ENCODE data around the gene ERG. TPM values are rescaled to one million over a fixed set of nuclear protein-coding genes. Genes with fewer than 3 reads are reported as not detected.

Gene ERG
- total RNA-seq, 4 donors from 2014 or later, result 3.7 to 13.3 (median 10.6) TPM

DNA sequence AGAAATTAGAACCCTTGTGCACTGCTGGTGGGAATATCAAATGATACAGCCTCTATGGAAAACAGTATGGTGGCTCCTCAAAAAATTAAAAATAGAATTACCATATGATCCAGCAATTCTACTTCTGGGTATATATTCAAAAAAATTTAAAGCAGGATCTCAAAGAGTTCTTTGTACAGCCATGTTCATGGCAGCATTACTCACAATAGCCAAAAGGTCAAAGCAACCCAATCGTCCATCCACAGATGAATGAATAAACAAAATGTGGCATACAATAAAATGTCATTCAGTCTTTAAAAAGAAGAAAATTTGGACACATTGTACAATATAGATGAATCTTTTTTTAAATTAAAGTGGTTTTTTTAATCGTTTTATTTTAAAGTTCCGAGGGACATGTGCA lies 36.3 kb upstream of the ERG start:
- H3K4me3 ChIP-seq, result no peak overlapping the region
- no peaks in the 10 kb centered on the region for H3K36me3 ChIP-seq
- intact Hi-C loops (cut with DNase I), result no loop called here
- no peak for TF ChIP-seq POLR2AphosphoS5 (IDR thresholded peaks at IDR 0.05)
- no peak for TF ChIP-seq POLR2A (IDR thresholded peaks at IDR 0.05; ENCODE audit: low read depth)
- TF ChIP-seq, protein P1, sequence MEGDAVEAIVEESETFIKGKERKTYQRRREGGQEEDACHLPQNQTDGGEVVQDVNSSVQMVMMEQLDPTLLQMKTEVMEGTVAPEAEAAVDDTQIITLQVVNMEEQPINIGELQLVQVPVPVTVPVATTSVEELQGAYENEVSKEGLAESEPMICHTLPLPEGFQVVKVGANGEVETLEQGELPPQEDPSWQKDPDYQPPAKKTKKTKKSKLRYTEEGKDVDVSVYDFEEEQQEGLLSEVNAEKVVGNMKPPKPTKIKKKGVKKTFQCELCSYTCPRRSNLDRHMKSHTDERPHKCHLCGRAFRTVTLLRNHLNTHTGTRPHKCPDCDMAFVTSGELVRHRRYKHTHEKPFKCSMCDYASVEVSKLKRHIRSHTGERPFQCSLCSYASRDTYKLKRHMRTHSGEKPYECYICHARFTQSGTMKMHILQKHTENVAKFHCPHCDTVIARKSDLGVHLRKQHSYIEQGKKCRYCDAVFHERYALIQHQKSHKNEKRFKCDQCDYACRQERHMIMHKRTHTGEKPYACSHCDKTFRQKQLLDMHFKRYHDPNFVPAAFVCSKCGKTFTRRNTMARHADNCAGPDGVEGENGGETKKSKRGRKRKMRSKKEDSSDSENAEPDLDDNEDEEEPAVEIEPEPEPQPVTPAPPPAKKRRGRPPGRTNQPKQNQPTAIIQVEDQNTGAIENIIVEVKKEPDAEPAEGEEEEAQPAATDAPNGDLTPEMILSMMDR (IDR thresholded peaks at IDR 0.05), result no peak
- TF ChIP-seq EP300 (IDR thresholded peaks at IDR 0.05), result no peak
- no peak for DNase-seq (ENCODE audit: extremely low spot score)
- H3K4me1 ChIP-seq, result no peaks in the 10 kb centered on the region
- H3K27me3 ChIP-seq, result peaks cover 0 to 4% (median 0%) of the 10 kb centered on the region in 4 donors
- whole genome bisulfite sequencing, result 85% methylated on average over 3 of the region's 3 CpGs
- H3K27ac ChIP-seq (replicated peaks in 1 of 4), result no peak overlapping the region
- H3K9me3 ChIP-seq, result no peaks in the 10 kb centered on the region

GRCh38 chr21:38533887-38534286 lies 35.6 kb upstream of the ERG start:
- Histone ChIP-seq H3K27me3 (no peaks in the 10 kb centered on the region), H3K9me3 (no peaks in the 10 kb centered on the region), H3K4me3 (no peak overlapping the region), H3K36me3 (no peaks in the 10 kb centered on the region), H3K27ac (replicated peaks in 1 of 4) (no peak overlapping the region), H3K4me1 (no peaks in the 10 kb centered on the region)
- TF ChIP-seq, protein P1 (IDR thresholded peaks at IDR 0.05), result no peak
- no peak for TF ChIP-seq EP300 (IDR thresholded peaks at IDR 0.05)
- TF ChIP-seq POLR2A (IDR thresholded peaks at IDR 0.05; ENCODE audit: low read depth), result no peak
- no peak for TF ChIP-seq POLR2AphosphoS5 (IDR thresholded peaks at IDR 0.05)
- WGBS, result 68% methylated on average over 2 of the region's 2 CpGs
- no peak for DNase-seq (ENCODE audit: extremely low spot score)
- intact Hi-C loops (cut with DNase I), result no loop called here

- TF ChIP-seq POLR2AphosphoS5 (IDR thresholded peaks at IDR 0.05) (no peak), POLR2A (IDR thresholded peaks at IDR 0.05; ENCODE audit: low read depth) (no peak), EP300 (IDR thresholded peaks at IDR 0.05) (no peak)
- TF ChIP-seq, protein P1 (IDR thresholded peaks at IDR 0.05), result no peak
- intact Hi-C loops (cut with DNase I), result no loop called here
- no peaks in the 10 kb centered on the region for H3K4me1 ChIP-seq
- no peak for DNase-seq (ENCODE audit: extremely low spot score)
- no peaks in the 10 kb centered on the region for H3K27me3 ChIP-seq
- no peaks in the 10 kb centered on the region for H3K36me3 ChIP-seq
- no peak overlapping the region for H3K27ac ChIP-seq (replicated peaks in 1 of 4)
- WGBS, result 46% methylated on average over 5 of the region's 5 CpGs
- no peak overlapping the region for H3K4me3 ChIP-seq
- no peaks in the 10 kb centered on the region for H3K9me3 ChIP-seq
Measured at GRCh38 chr21:38531591-38531990, 33.3 kb upstream of the ERG start.

DNA sequence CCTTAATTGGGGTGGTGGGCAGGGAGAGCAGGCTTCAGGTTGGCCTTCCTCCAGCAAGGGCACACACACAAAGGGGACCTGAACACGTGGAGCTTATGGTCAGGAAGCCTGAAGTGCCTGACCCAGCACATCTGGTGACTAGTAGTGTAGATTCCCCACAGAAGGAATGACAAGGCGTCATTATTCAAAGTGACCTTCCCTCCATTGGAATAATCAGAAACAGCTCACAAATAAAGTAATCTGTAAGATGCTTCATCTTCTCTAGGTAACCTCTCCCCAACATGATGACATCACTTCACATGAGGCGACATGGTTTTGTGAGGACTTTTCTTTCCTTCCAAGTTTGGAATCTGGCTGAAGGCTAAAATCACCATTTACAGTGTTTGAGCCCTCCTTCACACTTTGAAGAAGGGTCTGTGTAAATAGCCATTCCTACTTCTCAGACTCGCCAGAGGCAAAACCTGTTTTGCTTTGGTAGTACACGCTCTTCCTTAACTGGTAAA lies 32.8 kb upstream of the ERG start:
- TF ChIP-seq, protein P1 (IDR thresholded peaks at IDR 0.05), result no peak
- TF ChIP-seq POLR2AphosphoS5 (IDR thresholded peaks at IDR 0.05) (no peak), EP300 (IDR thresholded peaks at IDR 0.05) (no peak), POLR2A (IDR thresholded peaks at IDR 0.05; ENCODE audit: low read depth) (no peak)
- Histone ChIP-seq H3K4me1 (no peaks in the 10 kb centered on the region), H3K9me3 (no peaks in the 10 kb centered on the region), H3K36me3 (no peaks in the 10 kb centered on the region), H3K27me3 (no peaks in the 10 kb centered on the region), H3K27ac (replicated peaks in 1 of 4) (no peak overlapping the region), H3K4me3 (no peak overlapping the region)
- intact Hi-C loops (cut with DNase I), result no loop called here
- WGBS, result 72% methylated on average over 5 of the region's 5 CpGs
- DNase-seq (ENCODE audit: extremely low spot score), result no peak

- intact Hi-C loops (cut with DNase I), result no loop called here
- Histone ChIP-seq H3K9me3 (no peaks in the 10 kb centered on the region), H3K27me3 (no peaks in the 10 kb centered on the region), H3K36me3 (no peaks in the 10 kb centered on the region), H3K4me3 (no peak overlapping the region), H3K4me1 (no peaks in the 10 kb centered on the region), H3K27ac (replicated peaks in 1 of 4) (no peak overlapping the region)
- WGBS, result 91% methylated on average over 8 of the region's 8 CpGs
- TF ChIP-seq, protein P1 (IDR thresholded peaks at IDR 0.05), result no peak
- TF ChIP-seq POLR2AphosphoS5 (IDR thresholded peaks at IDR 0.05), result no peak
- no peak for DNase-seq (ENCODE audit: extremely low spot score)
Measured at GRCh38 chr21:38527737-38528136, 29.5 kb upstream of the ERG start.

Data from esophagus muscularis mucosa (tissue), 4 donors.